IPS-18c (cell line): ENCODE measurements around the gene FFAR2.

ENCODE experiments used
- H3K4me3 ChIP-seq: 2 replicates; pipeline ENCODE4 v1.7.0; 2013; ENCODE audit warnings: low read depth, mild to moderate bottlenecking, low read length, moderate library complexity; ENCODE audit not compliant: insufficient read depth
- H3K9me3 ChIP-seq: one replicate; pipeline ENCODE4 v1.6.1; 2013; ENCODE audit warnings: mild to moderate bottlenecking, low read length, moderate library complexity; ENCODE audit not compliant: control insufficient read depth, insufficient read depth

The FFAR2 gene

DNA sequence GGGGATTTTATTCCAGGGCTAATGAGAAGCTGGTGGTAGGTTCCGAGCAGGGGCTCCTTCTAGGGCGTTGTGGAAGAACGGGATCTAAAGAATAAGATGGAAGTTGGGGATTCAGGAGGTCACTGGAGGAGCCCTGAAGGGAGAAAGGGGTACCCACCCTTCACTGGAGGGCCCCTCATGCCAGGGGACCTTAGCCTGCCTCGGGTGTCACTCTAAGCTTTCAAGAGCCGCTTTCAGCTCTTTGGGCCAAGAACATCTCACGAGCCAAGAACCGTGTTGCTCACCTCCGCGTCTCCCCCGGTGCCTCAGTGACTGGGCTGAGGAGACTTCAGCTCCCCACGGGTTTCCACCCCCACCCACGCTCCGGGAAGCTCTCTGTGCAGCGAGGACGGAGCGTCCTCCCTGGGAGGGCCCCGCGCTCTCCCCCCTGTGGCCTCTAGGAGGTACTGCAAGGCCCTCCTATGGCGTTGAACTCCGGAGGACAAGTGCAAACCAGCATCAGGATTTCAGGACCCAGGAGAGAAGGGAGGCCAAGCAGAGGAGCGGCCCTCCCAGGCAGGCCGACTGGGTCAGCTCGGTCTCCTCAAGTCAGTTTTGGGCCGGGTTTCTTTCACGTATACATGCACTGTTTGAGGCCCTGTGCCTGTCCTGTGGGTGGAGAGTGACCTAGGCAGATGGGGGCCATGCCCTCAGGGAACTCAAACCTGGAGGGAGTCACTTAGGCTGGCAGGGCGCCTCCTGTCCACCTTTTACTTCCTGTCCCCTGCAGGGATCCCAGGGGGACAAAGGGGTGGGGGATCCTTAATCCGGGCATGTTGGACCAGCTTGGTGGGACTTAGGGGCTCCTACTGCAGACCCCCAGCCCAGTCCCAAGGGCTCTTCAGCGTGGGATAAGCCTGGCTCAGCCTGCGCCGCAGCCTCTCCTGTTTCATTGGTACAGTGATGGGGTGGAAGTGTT, 47.3 kb downstream of the FFAR2 start:
- no peak overlapping the region for H3K4me3 ChIP-seq

DNA sequence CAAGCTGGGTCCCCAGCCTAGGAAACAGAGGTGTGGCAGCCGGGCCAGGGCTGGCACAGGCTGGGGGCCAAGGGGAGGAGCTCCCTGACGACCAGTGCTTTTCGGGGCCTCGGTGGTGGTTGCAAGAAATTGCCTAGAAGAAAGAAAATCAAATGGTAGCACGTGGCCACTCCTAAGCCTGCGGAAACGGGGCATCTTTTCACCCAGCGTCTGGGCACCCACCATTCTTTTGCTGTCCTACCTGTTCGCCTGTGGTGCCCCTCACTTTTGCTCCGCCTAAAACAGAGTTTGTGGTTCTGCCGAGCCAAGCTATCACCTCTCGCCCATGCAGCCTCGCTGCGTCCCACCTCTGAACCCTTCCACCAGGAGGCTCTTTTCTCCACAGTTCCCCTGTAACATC, 49.3 kb downstream of the FFAR2 start:
- peaks cover 2% of the 10 kb centered on the region for H3K9me3 ChIP-seq
- no peak overlapping the region for H3K4me3 ChIP-seq

More for the DNA sequence above, 47.3 kb downstream of the FFAR2 start:
- peaks cover 2% of the 10 kb centered on the region for H3K9me3 ChIP-seq

DNA sequence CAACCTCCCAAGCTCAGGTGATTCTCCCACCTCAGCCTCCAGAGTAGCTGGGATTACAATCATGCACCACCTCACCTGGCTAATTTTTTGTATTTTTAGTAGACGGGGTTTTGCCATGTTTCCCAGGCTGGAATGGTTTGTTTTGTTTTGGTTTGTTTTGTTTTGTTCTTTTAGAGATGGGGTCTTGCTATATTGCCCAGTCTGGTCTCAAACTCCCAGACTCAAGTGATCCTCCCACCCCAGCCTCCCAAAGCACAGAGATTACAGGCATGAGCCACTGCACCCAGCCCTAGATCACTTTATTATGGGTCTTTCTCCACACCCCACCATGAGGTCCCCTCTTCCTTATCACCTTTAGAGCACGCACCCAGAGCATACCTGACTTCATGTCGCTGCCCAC, 50.2 kb downstream of the FFAR2 start:
- Histone ChIP-seq H3K9me3 (peaks cover 2% of the 10 kb centered on the region), H3K4me3 (no peak overlapping the region)

DNA sequence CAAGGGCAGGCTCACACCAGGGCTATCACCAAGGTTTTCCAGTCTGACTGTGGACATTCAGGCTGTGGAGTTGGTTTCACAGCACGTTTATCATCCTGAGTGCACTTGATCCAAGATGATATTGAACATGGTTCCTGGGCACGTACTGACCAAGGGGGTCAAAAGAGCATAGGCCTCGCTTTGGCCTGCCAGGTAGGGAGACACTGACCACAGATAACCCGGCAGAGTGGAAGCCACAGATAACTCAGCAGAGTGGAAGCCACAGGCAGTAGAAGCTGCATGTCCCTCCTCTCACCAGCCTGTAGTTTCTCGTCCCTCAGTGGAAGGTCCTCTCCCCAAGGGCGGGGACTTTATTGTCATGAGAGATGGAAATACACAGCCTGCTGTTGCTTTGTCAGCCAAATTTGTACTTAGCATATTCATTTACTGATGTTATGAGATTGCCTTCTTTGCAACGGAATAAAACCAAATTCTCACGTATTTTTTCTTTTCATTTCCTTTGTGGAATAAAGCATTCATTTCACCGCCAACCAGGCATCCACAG, 51.0 kb downstream of the FFAR2 start:
- H3K4me3 ChIP-seq: no peak overlapping the region
- peaks cover 2% of the 10 kb centered on the region for H3K9me3 ChIP-seq

DNA sequence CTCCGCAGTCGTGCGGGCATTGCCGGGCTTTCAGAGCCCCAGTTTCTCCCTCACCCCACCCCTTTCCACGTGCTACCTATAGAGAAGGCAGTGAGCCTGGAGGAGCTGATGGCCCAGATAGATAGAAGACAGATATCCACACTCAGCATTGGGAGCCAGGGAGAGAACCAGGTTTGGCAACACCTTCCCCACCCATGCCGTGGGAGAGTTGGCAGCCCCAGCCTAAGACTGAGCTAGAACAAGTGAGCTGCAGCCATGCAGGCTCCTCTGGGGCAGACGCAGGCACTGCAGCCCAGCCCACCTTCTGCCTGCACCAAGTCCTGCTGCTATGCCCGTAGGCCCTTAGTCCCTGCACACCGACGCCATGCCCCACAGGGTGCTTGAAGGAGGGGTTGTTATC, 52.6 kb downstream of the FFAR2 start:
- H3K4me3 ChIP-seq: no peak overlapping the region
- peaks cover 2% of the 10 kb centered on the region for H3K9me3 ChIP-seq
